HG02678 (cell line): ENCODE results near the gene KLRF2.
"Not testable (repeated sequence)": the region's sequence is repeated elsewhere in the genome, so short reads cannot be mapped to it uniquely, and the experiment has no call there.

Experiments used
- ATAC-seq: cut with Tn5 transposase; IDR thresholded peaks from one replicate; pipeline ENCODE4 v1.9.1; 2021; ENCODE audit warnings: mild to moderate bottlenecking, moderate library complexity; ENCODE audit not compliant: unreplicated experiment

KLRF2 gene, protein sequence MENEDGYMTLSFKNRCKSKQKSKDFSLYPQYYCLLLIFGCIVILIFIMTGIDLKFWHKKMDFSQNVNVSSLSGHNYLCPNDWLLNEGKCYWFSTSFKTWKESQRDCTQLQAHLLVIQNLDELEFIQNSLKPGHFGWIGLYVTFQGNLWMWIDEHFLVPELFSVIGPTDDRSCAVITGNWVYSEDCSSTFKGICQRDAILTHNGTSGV

DNA sequence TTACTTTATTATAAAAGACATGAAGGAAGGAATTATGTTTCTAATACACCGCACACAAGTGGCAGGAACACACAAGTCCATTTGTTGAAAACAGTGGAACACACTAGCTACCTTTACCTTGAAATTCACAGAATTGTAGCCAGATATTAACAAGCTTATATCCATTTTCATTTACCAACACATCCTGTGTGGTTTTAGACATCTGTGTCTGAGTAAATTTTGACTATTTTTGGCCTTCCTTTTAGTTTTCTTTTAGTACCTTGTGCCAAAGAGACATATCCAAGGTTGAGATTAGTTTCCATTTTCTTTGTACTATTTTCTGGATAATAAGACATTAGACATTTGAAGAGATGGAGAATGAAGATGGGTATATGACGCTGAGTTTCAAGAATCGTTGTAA lies at the start of gene KLRF2:
Gene KLRF2, plus strand, starts transcription at position 244 of the 400 bp plus-strand sequence. Its CDS starts 107 bp downstream, at position 351.
- no peak for ATAC-seq

DNA sequence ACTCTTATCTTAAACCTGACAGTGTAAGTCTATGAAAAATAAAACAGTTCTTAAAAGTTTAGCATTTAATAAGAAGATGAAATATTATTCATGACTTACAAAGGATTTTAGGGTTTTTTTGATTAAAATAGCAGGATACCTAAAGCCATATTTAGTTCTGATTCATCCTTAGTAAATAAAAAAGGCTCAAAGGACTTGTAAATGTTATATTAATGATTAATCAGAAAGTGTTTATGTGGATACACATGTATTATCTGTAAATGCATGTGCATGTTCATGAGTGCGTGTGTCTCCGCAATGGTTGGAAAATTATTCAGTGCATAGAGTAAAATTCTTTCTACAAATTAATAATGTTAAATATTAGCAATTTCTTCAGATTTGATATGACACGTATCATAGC lies 49.6 kb upstream of the KLRF2 start:
- no peak for ATAC-seq

DNA sequence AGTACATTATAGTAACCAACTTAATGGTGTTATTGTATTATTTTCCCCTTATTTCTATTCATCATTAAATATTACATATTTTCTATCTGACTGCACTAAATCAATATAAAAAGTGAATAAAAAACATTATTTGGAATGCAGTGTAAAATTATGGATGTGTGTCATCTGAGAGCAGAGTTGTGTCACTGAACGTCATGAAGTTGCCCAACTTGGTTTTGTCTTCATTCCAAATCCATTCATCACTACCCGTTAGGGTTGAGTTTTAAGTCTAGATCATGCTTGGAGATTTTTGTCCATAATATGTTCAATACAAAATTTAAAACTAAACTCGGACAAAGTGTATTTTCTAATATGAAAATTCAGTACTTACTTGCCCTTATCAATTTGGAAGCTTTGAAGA lies 37.9 kb upstream of the KLRF2 start:
- ATAC-seq, result no peak

DNA sequence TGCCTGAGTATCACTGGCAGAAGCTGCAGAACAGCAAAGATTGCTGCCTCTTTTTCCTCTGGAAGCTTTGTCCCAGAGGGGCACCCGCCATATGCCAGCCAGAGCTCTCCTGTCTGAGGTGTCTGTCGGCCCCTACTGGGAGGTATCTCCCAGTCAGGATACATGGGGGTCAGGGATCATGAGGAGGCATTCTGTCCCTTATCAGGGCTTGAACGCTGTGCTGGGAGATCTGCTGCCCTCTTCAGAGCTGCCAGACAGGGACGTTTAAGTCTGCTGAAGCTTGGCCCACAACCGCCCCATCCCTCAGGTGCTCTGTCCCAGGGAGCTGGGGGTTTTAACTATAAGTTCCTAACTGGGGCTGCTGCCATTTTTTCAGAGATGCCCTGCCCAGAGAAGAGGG lies 32.4 kb upstream of the KLRF2 start:
- no peak for ATAC-seq

DNA sequence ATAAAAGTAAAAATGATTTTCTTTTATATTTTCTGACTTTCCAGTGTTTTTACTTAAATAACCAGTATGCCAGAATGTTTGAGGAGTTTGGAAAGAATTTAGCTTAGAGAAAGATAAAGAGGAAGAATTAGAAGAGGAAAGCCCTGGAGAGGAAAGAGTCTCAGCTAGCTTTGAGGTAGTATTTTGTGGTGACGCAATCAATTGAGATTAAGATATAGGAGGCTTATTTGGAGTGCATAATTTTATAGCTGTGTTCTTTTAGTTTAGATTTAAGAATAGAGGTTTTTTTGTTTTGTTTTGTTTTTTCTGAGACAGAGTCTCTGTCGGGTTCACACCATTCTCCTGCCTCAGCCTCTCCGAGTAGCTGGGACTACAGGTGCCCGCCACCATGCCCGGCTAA lies 30.2 kb upstream of the KLRF2 start:
- no peak for ATAC-seq

DNA sequence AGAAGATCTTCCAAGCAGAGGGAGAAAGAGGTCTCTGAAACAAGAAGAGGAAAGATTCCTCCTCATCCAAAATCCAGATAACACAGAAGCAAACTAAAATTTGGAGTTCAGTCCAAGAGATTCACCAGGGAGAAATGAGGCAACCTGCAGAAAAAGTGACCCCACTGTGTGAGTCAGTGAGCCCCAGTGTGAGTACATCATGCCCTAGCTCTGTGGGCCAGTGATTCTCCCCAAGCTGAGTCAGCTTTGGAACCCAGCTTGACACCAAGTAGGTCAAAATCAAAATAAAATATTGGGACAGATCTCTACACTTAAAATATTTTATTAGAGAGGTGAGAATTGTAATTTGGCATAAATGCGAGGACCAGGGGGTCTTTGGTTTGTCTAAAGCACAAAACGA lies 29.4 kb upstream of the KLRF2 start:
- ATAC-seq, result no peak

DNA sequence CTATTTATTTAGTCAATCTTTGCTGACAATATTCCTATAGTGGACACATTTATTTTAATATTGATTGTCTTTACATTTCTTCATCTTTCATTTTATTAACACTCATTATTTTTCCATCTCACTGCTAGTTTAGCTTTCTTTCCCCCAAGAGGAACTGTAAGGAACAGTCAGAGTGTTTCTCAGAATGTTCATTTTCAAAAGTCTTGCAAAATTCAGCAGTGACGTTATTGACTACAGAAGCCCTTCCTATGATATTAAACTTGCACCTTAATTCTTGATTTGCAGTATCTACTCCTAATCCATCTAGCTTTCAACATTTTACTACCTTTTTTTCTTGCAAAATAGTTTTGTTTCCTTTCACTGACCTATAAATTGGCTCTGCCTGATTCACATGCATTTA lies 25.1 kb upstream of the KLRF2 start:
- no peak for ATAC-seq

DNA sequence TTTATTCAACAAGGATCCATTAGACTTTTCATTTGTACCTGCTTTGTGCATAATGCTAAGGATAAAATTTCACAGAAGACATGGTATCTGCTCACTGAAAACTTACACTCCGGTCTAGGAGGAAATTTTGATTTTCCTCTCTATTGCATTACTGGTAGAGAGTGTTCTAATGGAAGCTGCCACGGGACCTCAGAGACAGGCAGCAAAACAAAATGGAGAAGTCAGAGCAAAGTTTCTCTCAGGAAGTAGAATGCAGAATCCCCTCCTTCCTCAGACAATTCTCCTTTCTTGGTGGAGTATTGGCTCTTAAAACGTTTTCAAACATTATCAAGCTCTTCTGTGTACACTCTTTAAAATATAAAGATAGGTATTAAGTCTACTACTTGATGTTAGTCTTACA lies 24.4 kb upstream of the KLRF2 start:
- no peak for ATAC-seq

DNA sequence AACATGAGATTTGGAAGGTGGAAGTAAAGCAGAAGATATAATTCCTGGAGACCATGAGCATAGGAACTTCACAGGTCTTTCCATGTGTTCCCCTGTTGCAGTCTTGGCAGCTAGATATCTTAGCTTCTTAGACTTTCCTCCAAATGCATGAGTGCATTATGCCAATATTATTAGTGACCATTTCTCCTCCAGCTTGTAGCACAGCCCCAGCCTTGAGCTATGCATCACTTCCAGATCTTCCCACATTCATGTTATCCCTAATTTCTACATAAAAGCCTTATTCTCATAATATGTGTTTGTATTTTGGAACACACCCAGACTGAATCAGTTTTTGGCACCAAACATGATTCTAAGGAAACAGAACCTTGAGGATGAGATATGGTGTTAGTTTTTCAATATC lies 23.2 kb upstream of the KLRF2 start:
- no peak for ATAC-seq

DNA sequence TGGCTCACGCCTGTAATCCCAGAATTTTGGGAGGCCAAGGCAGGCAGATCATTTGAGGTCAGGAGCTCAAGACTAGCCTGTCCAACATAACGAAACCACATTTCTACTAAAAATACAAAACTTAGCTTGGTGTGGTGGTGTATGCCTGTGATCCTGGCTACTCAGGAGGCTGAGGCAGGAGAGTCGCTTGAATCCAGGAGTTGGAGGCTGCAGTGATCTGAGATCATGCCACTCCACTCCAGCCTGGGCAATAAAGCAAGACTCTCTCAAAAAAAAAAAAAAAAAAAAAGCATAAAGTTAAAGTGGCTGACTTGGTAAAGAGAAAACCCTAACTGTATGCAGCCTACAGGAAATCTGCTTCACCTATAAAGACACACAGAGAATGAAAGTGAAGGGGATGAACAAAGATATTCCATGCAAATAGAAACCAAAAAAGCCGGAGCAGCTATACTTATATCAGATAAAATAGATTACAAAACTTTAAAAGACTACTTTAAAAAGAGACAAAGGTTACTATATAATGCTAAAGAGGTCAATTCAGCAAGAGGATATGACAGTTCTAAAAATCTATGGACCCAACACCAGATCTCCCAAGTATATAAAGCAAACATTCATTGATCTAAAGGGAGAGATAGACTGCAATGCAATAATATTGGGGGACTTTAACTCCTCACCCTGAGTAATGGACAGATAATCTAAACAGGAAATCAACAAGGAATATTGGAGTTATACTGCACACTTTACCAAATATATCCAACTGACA lies 16.2 kb upstream of the KLRF2 start:
- ATAC-seq, result no peak

DNA sequence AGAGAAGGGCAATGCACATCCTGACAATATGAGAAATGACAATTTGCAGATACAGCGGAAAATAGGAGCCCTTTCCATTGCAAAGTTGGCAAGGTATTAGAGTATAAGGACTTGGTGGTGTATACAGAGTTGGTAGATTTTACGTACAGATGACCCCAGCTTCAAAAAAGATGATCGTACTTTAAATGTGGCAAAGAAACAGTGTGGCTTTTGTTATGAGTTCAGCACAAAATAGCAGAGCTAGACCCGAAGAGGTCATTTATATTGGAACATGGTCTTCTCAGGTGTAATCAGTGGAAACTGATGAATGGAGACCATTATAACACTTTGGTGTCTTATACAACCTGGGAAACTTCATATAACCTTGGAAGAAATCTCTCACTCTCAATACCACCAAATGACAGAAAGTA lies 14.4 kb upstream of the KLRF2 start:
- no peak for ATAC-seq

DNA sequence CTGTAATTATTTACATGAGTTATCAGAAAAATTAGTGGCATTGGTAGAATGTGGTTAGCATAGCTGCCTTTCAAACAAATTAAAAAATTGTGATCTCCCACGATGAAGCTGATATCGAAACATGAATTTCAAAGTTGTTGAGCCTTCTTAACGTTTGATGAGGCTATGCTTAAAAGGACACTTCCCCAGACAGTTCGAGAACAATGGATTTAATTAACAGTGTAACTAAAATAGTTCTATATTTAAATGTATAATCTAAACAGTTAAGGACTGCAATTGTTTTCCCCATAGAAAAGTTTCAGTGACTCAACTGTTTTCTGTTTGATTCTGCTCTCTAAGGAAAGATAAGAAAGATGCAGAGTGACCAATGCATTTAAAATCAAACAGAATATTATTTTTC lies 13.8 kb upstream of the KLRF2 start:
- ATAC-seq, result no peak

DNA sequence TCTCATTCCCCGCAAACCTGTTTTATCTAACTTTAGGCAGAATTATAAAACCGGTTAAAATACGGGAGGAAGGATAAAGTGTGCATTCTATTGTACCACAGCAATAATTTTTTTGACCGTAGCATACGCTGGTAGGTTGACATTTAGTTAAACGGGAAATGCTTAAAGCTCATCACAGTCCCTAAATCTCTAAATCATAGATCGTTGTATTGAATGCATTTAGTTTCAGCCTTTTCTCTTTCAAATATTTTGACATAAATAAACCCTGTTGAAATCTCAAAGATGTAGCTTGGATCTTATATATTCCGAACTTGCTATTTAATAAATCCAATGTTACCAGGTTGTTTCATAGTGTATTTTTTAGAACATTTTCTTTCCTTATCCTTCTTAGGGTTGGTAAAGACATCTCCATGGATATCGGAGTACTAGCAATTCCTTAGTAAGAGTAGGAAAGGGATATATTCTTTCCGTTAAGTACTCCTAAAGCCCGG lies 12.9 kb upstream of the KLRF2 start:
- ATAC-seq, result no peak

DNA sequence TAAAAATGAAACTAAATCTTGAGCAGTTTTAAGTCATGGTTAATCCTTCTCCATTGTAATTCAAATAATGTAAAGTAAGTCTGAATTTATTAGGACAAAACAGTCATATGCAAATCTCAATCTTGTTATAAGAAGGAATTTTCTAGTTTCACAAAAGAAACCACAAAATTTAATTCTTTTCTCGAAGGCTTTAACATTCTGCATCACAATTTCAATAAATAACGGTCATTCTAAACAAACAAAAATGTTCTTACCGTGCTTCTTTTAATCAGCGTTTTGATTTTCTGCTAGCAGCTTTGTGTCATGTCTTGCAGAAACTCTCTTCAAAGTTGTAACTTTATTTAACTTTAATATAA lies 12.4 kb upstream of the KLRF2 start:
- ATAC-seq, result no peak

DNA sequence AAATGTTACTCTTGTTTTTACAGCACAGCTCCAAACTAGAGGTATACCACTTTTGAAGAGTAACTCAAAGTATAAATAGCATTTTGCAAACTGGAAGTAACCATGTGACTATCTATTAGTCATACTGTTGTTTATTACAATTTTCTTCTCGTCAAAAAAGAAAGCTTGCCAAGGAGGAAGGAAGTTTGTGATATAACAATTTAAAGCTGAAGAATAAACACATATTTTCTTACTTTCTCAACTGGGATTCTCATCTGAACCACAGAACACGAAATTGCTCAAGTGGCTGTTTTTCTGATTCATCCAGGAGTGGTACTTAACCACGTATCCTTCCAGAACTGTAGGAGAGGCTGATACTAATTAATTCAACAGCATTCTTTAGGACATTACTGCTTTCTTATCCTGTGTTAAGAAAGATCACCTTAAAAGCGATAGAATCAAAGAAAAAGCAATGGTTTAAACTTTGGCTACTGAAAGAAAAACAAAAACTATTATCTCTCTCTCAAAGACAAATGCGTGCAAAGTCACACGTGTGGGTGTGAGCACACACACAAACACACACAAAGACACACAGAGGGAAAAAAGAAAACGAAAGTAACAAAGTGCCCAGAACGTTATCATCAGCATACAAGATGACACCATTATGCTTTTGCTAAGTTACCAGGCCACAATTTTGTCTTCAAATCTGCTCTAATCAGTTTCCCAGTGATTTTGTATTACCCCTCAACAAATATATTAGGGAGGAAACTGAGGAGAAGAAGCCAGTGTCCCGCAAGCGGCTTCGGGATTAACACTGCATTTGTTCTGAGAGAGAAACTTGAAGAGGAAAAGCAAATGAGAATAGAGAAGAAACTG lies 11.8 kb upstream of the KLRF2 start, which contains the start of gene CLEC2B:
Gene CLEC2B, minus strand, starts transcription at position 48 of the 855 bp plus-strand sequence.
- ATAC-seq, result peak; percentile 41

DNA sequence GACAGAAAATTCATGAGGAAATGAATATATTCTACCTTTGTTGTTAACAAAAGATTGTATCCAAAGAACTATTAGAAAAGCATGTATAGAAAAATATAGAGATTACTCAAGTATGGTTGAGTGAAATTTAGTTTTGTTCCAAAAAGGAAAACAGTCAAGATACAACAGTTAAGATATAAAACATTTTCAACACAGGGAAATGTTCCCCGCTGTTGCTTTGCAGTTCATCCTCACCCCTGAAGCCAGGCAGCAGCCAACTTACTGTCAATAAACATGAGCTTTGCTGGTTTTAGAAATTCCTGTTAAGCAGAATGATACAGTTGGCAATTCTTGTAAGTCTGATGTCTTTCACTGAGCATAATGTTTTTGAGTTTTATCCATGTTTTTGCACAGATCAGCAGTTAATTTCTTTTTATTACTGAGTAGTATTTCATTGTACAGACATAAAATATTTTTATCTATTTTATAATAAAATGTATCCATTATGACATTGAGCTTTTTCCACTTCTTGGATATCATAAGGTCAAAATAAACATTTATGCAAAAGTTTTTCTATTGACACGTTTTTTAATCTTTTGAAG lies 10.9 kb upstream of the KLRF2 start:
- ATAC-seq, result no peak

DNA sequence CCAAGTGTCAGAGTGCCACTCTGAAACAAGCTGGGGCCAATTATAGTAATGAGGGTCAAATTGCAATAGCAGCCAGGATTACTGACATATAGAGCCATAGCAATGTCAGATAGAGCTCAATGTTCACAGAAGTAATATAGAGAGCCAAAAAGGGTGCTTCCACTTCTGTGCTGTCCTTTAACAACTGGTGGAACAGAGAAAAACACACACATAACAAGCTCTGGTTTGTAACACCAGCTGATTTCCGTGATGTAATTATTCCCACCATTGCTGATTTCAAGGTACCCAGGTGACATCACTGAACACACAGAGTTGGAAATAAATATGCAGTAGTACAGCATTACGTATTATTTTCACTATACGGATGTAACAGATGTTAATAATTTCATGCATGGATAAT lies 9.1 kb upstream of the KLRF2 start:
- ATAC-seq, result no peak

DNA sequence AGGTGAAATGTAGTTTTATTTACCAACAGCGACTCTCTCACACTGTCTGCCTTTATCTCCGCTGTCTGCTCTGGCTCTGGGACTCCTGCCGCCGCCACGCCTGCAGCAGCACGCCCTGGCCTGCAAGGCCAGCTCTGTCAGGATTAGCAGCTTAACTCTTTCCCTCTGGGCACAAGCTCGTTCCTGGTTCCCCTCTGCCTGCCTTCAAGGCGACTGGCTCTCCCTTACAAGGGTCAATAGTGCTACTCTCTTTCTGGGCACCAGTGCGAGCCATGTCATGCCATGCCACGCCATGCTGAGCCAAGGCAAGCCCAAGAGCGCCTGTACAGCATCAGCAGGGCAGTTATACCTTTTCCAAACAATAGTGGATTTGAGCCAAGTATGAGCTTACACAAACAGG lies 8.5 kb upstream of the KLRF2 start:
- no peak for ATAC-seq

DNA sequence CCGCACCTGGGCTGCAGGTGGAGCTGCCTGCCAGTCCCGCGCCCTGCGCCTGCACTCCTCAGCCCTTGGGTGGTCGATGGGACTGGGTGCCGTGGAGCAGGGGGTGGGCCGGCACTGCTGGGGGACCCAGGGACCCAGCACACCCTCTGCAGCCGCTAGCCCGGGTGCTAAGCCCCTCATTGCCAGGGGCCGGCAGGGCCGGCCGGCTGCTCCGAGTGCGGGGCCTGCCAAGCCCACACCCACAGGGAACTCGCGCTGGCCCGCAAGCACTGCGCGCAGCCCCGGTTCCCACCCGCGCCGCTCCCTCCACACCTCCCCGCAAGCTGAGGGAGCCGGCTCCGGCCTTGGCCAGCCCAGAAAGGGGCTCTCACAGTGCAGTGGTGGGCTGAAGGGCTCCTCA lies 5.2 kb upstream of the KLRF2 start:
- not testable (repeated sequence) for ATAC-seq

DNA sequence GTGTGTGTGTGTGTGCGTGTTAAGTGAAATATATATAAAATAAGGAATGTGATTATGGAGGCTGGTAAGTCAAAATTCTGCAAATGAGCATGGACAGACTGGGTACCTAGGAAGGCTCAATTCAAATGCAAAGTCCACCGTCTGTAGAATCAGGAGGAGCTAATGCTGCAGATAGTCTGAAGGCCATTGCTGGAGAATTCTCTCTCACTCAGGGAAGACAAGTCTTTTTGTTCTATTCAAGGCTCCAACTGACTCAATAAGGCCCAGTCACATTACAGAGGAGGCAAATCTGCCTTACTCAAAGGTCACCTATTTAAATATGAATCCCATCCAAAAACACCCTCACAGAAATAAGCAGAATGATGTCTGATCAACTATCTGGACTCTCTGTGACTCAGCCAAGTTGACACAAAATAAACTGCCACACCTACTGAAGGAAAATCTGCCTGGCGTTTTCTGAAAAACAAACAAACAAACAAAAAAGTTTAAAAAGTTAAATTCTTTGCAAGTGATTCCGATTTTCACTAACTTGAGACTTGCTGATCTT lies 684 bp upstream of the KLRF2 start:
- no peak for ATAC-seq

DNA sequence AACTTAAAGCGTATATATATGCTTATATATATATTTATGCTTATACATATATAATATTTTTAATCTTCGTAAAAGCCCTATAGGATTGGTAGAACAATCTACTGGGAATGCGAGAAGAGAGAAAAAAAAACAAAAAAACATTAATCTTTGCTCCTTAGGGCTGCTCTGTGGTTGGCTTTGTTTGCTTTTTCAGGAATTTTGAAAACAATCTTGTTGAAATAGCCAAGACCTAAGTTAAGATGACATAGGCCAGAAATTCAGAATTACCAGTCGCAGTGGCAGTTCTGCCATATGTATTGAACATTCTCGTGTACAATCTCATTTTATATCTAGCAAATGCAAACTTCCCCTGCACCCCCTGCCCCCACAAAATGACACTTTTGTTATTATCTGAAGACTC lies 699 bp downstream of the KLRF2 start:
- ATAC-seq, result no peak
